HG03097 (cell line): ENCODE results near the gene CRB2.

Source experiments
- ATAC-seq: cut with Tn5 transposase; IDR thresholded peaks from one replicate; pipeline ENCODE4 v1.9.1; 2021; ENCODE audit not compliant: unreplicated experiment, low FRiP score

CRB2 gene

GRCh38 chr9:123361731-123362510 is 5.9 kb downstream of the CRB2 start:
- no peak for ATAC-seq

GRCh38 chr9:123362856-123363255 is 6.9 kb downstream of the CRB2 start:
- ATAC-seq: no peak

- ATAC-seq: no peak
Observed at GRCh38 chr9:123364241-123364824, 8.3 kb downstream of the CRB2 start.

GRCh38 chr9:123365287-123365880 is 9.4 kb downstream of the CRB2 start:
- no peak for ATAC-seq

GRCh38 chr9:123365881-123366528 is 10.0 kb downstream of the CRB2 start:
- no peak for ATAC-seq

GRCh38 chr9:123368023-123368422 is 12.0 kb downstream of the CRB2 start:
- no peak for ATAC-seq

- no peak for ATAC-seq
Observed at GRCh38 chr9:123368536-123369153, 12.6 kb downstream of the CRB2 start.

- ATAC-seq: no peak
Observed at GRCh38 chr9:123369296-123369695, 13.3 kb downstream of the CRB2 start.

GRCh38 chr9:123370108-123370507 is 14.1 kb downstream of the CRB2 start:
- no peak for ATAC-seq

- no peak for ATAC-seq
Observed at GRCh38 chr9:123370526-123371227, 14.7 kb downstream of the CRB2 start.

GRCh38 chr9:123371228-123371584 is 15.2 kb downstream of the CRB2 start:
- ATAC-seq: no peak

GRCh38 chr9:123371805-123372590 is 16.0 kb downstream of the CRB2 start:
- ATAC-seq: no peak

- no peak for ATAC-seq
Observed at GRCh38 chr9:123372766-123373446, 16.9 kb downstream of the CRB2 start.

GRCh38 chr9:123373447-123373923 is 17.5 kb downstream of the CRB2 start:
- ATAC-seq: no peak

GRCh38 chr9:123373946-123374345 is 17.9 kb downstream of the CRB2 start:
- ATAC-seq: no peak

- no peak for ATAC-seq
Observed at GRCh38 chr9:123375469-123376132, 19.6 kb downstream of the CRB2 start.

GRCh38 chr9:123376218-123377071 is 20.4 kb downstream of the CRB2 start:
- ATAC-seq: no peak
